Keratinocyte (primary cell): Measurements from ENCODE around the gene TRIM67. TPM values are rescaled to one million over a fixed set of nuclear protein-coding genes. Genes with fewer than 3 reads are reported as not detected.

Source experiments
- DNase-seq: peaks from one replicate; pipeline ENCODE4 v3.0.0-alpha.2; 2011; ENCODE audit warnings: low read depth, missing footprints, low spot score
- FAIRE-seq: peaks from 2 replicates; lab custom pipeline; 2011; peaks lifted over from hg19 to GRCh38; lab: Jason Lieb, UNC
- H2AFZ ChIP-seq: 2 replicates; pipeline ENCODE4 v1.6.0; 2012; ENCODE audit warnings: low read length, control low read depth, inconsistent platforms; ENCODE audit not compliant: control insufficient read depth
- H3K27ac ChIP-seq: 2 replicates; pipeline ENCODE4 v1.5.1; 2011; ENCODE audit warnings: low read length; ENCODE audit not compliant: control insufficient read depth, insufficient read depth
- H3K27me3 ChIP-seq: 3 replicates; pipeline ENCODE4 v1.6.0; 2011; ENCODE audit warnings: low read length; ENCODE audit not compliant: control insufficient read depth, insufficient read depth; ENCODE audit errors: extremely low read depth
- H3K36me3 ChIP-seq, 2 experiments: 2 replicates in 1 of 2; 3 replicates in 1 of 2; pipeline ENCODE4 v1.5.1; 2011; ENCODE audit warnings: low read length in 2 of 2, mild to moderate bottlenecking in 1 of 2; ENCODE audit not compliant: control insufficient read depth in 2 of 2, insufficient read depth in 2 of 2; ENCODE audit errors: extremely low read depth in 1 of 2
- H3K4me1 ChIP-seq: 3 replicates; pipeline ENCODE4 v1.5.1; 2011; ENCODE audit warnings: low read length; ENCODE audit not compliant: control insufficient read depth, insufficient read depth; ENCODE audit errors: extremely low read depth
- H3K4me2 ChIP-seq: 3 replicates; pipeline ENCODE4 v1.6.0; 2011; ENCODE audit warnings: low read depth, low read length; ENCODE audit not compliant: control insufficient read depth, insufficient read depth; ENCODE audit errors: extremely low read depth
- H3K4me3 ChIP-seq, 3 experiments: fragments of 200-600 bp in 1 of 3; sonication (generic) in 1 of 3; 2 replicates in 2 of 3; 3 replicates in 1 of 3; pipeline ENCODE4 v1.5.1; 2011 to 2016; ENCODE audit warnings: low read length in 3 of 3, mild to moderate bottlenecking in 3 of 3, control low read depth in 2 of 3, inconsistent platforms in 1 of 3, low read depth in 1 of 3, mixed read lengths in 1 of 3, mixed run types in 1 of 3, moderate library complexity in 1 of 3; ENCODE audit not compliant: control insufficient read depth in 2 of 3, insufficient read depth in 2 of 3; ENCODE audit errors: extremely low read depth in 1 of 3
- H3K79me2 ChIP-seq: 2 replicates; pipeline ENCODE4 v1.6.0; 2012; ENCODE audit warnings: low read length; ENCODE audit not compliant: control insufficient read depth, insufficient read depth
- H3K9ac ChIP-seq: 3 replicates; pipeline ENCODE4 v1.6.0; 2011; ENCODE audit warnings: low read length; ENCODE audit not compliant: control insufficient read depth, insufficient read depth; ENCODE audit errors: extremely low read depth
- H3K9me1 ChIP-seq: 3 replicates; pipeline ENCODE4 v1.6.0; 2011; ENCODE audit warnings: low read length; ENCODE audit not compliant: control insufficient read depth, insufficient read depth; ENCODE audit errors: extremely low read depth
- H3K9me3 ChIP-seq: 2 replicates; pipeline ENCODE4 v1.5.1; 2012; ENCODE audit warnings: low read depth, low read length; ENCODE audit not compliant: control insufficient read depth
- H4K20me1 ChIP-seq: 3 replicates; pipeline ENCODE4 v1.6.0; 2011; ENCODE audit warnings: low read length; ENCODE audit not compliant: control insufficient read depth, insufficient read depth; ENCODE audit errors: extremely low read depth
- CTCF ChIP-seq, 3 experiments: IDR thresholded peaks in 1 of 3; conservative IDR thresholded peaks in 1 of 3; optimal IDR thresholded peaks in 1 of 3; 2 replicates in 2 of 3; 3 replicates in 1 of 3; pipeline versions ENCODE3 to v1.5.1; 2011; ENCODE audit warnings: low read length in 3 of 3, mild to moderate bottlenecking in 3 of 3, moderate library complexity in 2 of 3, control low read depth in 1 of 3, inconsistent platforms in 1 of 3; ENCODE audit not compliant: insufficient read depth in 2 of 3; ENCODE audit errors: extremely low read depth in 1 of 3
- EZH2 ChIP-seq: IDR thresholded peaks from one replicate; pipeline ENCODE4 v1.6.1; 2012; ENCODE audit warnings: inconsistent platforms, mild to moderate bottlenecking, low read length, moderate library complexity
- dilution Hi-C: fragments of 300-500 bp; cut with MboI; formaldehyde crosslinking; loops from one replicate; pipeline ENCODE4 v1.7.0; 2020; ENCODE audit warnings: low sequenced_read_pairs; ENCODE audit not compliant: extremely low pct_ligation_motif_present
- polyA plus RNA-seq, 5 experiments: library from polyadenylated mRNA; depleted of rRNA in 3 of 5; stranded (reverse) in 3 of 5; stranded (forward) in 1 of 5; unstranded in 1 of 5; fragments of >200 nt; gene quantifications; 1 replicate in 1 of 5; 2 replicates in 3 of 5; 3 replicates in 1 of 5; pipeline versions ENCODE4 v1.2.1 to v1.2.3, GENCODE V29; 2011 to 2012; ENCODE audit warnings: missing spikeins in 2 of 5, low read depth in 1 of 5, low replicate concordance in 1 of 5

TRIM67 gene
- polyA plus RNA-seq, 1 donor (not counting 4 experiments of a cell fraction or from before 2014, with no cell fraction given) = not detected

- Histone ChIP-seq H3K4me2 (no peak overlapping the region), H3K9ac (no peak overlapping the region), H3K36me3 (no peaks in the 10 kb centered on the region), H3K9me3 (no peaks in the 10 kb centered on the region), H3K27me3 (peaks cover 7% of the 10 kb centered on the region), H2AFZ (no peak overlapping the region), H3K9me1 (no peaks in the 10 kb centered on the region), H3K27ac (no peak overlapping the region), H4K20me1 (no peaks in the 10 kb centered on the region), H3K4me3 (no peak overlapping the region), H3K4me1 (no peaks in the 10 kb centered on the region), H3K79me2 (no peaks in the 10 kb centered on the region)
- no peak for FAIRE-seq
- dilution Hi-C loops = no loop called here
- TF ChIP-seq EZH2 (no peak), CTCF (optimal IDR thresholded peaks at IDR 0.05 in 1 of 3, IDR thresholded peaks at IDR 0.05 in 1 of 3, conservative IDR thresholded peaks at IDR 0.05 in 1 of 3; ENCODE audit: extremely low read depth in 1 of 3, insufficient read depth in 2 of 3, low read length in 3 of 3) (no peak)
- no peak for DNase-seq
Measured at GRCh38 chr1:231188768-231189167, 26.9 kb downstream of the TRIM67 start.

GRCh38 chr1:231189683-231190270 is 27.9 kb downstream of the TRIM67 start:
- H3K36me3 ChIP-seq = no peaks in the 10 kb centered on the region
- H2AFZ ChIP-seq = no peak overlapping the region
- peaks cover 8% of the 10 kb centered on the region for H3K27me3 ChIP-seq
- H3K4me2 ChIP-seq = no peak overlapping the region
- H3K27ac ChIP-seq = no peak overlapping the region
- no peaks in the 10 kb centered on the region for H3K9me1 ChIP-seq
- DNase-seq (no peak), FAIRE-seq (no peak)
- H3K4me3 ChIP-seq = no peak overlapping the region
- H3K79me2 ChIP-seq = no peaks in the 10 kb centered on the region
- no peaks in the 10 kb centered on the region for H3K4me1 ChIP-seq
- dilution Hi-C loops = no loop called here
- no peaks in the 10 kb centered on the region for H4K20me1 ChIP-seq
- TF ChIP-seq CTCF (optimal IDR thresholded peaks at IDR 0.05 in 1 of 3, IDR thresholded peaks at IDR 0.05 in 1 of 3, conservative IDR thresholded peaks at IDR 0.05 in 1 of 3; ENCODE audit: extremely low read depth in 1 of 3, insufficient read depth in 2 of 3, low read length in 3 of 3) (no peak), EZH2 (no peak)
- no peaks in the 10 kb centered on the region for H3K9me3 ChIP-seq
- no peak overlapping the region for H3K9ac ChIP-seq
